ENCODE results near the gene MTCP1. TPM values are rescaled to one million over a fixed set of nuclear protein-coding genes. Genes with fewer than 3 reads are reported as not detected.

MTCP1 gene
- total RNA-seq, 1 donor from 2014 or later, result 4.9 TPM

Other genes starting within 250 kb of the MTCP1 start
- not detected for gene SMIM9, start 236.5 kb downstream of the MTCP1 start, total RNA-seq
- 2.2 TPM for gene F8A1, start 184.8 kb downstream of the MTCP1 start, total RNA-seq
- 4.2 TPM for gene F8, start 48.4 kb downstream of the MTCP1 start, total RNA-seq
- gene FUNDC2, start 44.3 kb downstream of the MTCP1 start, total RNA-seq, result 12.3 TPM
- 4.7 TPM for gene CMC4, start within 50 bp of the MTCP1 start, total RNA-seq
- gene BRCC3, start 372 bp upstream of the MTCP1 start, total RNA-seq, result 14.0 TPM
- 84.6 TPM for gene VBP1, start 145.3 kb upstream of the MTCP1 start, total RNA-seq
- gene RAB39B, start 193.4 kb upstream of the MTCP1 start, total RNA-seq, result 24.6 TPM

Data from temporal lobe (tissue), 1 donor.